ENCODE data around the gene KIF24.

DNA sequence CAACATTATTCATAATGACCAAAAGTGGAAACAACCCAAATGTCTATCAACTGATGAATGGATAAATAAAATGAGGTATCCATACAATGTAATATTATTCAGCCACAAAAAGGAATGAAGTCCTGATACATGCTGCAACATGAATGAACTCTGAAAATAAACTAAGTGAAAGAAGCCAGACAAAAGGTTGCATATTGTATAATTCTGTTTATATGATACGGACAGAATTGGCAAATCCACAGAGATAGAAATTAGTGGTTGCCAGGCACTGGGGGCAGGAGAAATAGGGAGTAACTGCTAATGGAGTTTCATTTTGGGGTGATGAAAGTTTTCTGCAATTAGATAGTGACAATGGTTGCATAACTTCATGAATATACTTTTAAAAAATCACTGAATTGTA, 47.0 kb downstream of the KIF24 start:
- TF ChIP-seq POLR2AphosphoS5 (IDR thresholded peaks at IDR 0.05) (no peak), EP300 (IDR thresholded peaks at IDR 0.05; ENCODE audit: low read depth) (no peak)

Measured in transverse colon (tissue), 3 donors.